GM20000 (cell line): ENCODE data around the gene ETV7.

Experiments used
- DNase-seq: peaks from one replicate; pipeline ENCODE4 v3.0.0; 2012; ENCODE audit warnings: low spot score
- CTCF ChIP-seq: IDR thresholded peaks from 2 replicates; pipeline ENCODE4 v1.5.1; 2012; ENCODE audit warnings: mild to moderate bottlenecking, control low read depth; ENCODE audit errors: extremely low read depth, missing control alignments

Gene ETV7

GRCh38 chr6:36336779-36337241 lies 50.7 kb downstream of the ETV7 start, which contains the start of gene BNIP5:
BNIP5 (minus strand) TSS chr6:36336888; CDS start chr6:36330690, 6,198 bp downstream.
- peak; percentile 44 for DNase-seq
- TF ChIP-seq CTCF = no peak

- TF ChIP-seq CTCF = no peak
- DNase-seq = no peak
These were observed 51.2 kb downstream of the ETV7 start for GRCh38 chr6:36336208-36336710.

GRCh38 chr6:36335465-36336207 lies 51.8 kb downstream of the ETV7 start:
- no peak for DNase-seq
- no peak for TF ChIP-seq CTCF

- TF ChIP-seq CTCF = no peak
- no peak for DNase-seq
These were observed 52.5 kb downstream of the ETV7 start for GRCh38 chr6:36334832-36335459.

GRCh38 chr6:36333931-36334725 lies 53.3 kb downstream of the ETV7 start:
- no peak for TF ChIP-seq CTCF
- DNase-seq = no peak

GRCh38 chr6:36333171-36333895 lies 54.1 kb downstream of the ETV7 start:
- no peak for DNase-seq
- no peak for TF ChIP-seq CTCF
